Gastroesophageal sphincter (tissue), 3 donors: Measurements from ENCODE around the gene OR13C5.

ENCODE experiments used
- CTCF ChIP-seq, 4 experiments: fragments of 200-600 bp in 2 of 4; fragments of 450-650 bp in 2 of 4; sonication (generic) in 1 of 4; IDR thresholded peaks; one replicate each; pipeline ENCODE4 v1.5.1; 2017 to 2019; ENCODE audit warnings: antibody characterized with exemption in 4 of 4, mild to moderate bottlenecking in 2 of 4, moderate library complexity in 2 of 4
- POLR2A ChIP-seq, 2 donors: fragments of 450-650 bp; IDR thresholded peaks; one replicate each; pipeline ENCODE4 v1.6.1; 2017; ENCODE audit warnings: antibody characterized with exemption in 2 of 2, mild to moderate bottlenecking in 2 of 2, moderate library complexity in 1 of 2
- POLR2AphosphoS5 ChIP-seq: sonication (generic); formaldehyde crosslinking; IDR thresholded peaks from one replicate; pipeline ENCODE4 v1.6.1; 2017; ENCODE audit warnings: antibody characterized with exemption

GRCh38 chr9:104611213-104611612, 12.0 kb upstream of the OR13C5 start:
- TF ChIP-seq CTCF (IDR thresholded peaks at IDR 0.05) (no peak), POLR2AphosphoS5 (no peak), POLR2A (IDR thresholded peaks at IDR 0.05) (no peak)
